ENCODE measurements around the gene ARHGAP15. TPM values are rescaled to one million over a fixed set of nuclear protein-coding genes. Genes with fewer than 3 reads are reported as not detected.

ARHGAP15 gene
- total RNA-seq, 1 donor from 2014 or later, result not detected

DNA sequence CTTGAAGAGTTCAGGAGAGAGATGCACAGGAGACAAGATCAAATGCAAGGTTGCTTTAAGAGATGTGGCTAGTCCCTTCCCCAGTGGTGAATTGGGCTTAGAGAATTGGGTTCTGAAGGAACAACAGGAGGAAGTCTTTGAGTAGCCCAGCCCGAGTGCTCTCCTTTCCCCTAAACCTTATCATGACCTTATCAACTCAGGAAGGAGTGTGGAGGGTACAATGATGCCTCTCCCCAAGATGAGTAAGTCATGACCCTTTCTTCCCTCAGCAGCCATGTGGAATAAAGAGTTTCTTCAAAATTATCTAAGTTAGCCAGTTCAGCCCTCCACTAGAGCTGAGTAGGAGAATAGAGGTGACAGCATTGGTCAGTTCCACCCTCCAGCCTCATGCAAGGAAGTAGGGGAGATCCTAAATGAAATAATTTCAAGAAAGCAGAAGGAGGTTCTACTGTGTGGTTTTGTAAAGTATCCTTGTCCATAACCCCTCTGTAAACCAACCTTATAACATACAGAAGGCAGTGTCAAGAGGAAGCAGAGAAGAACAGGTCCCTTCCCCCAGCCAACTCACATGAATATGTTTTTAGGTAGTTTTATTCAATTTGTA, 88.4 kb downstream of the ARHGAP15 start:
- DNase-seq (ENCODE audit: low read depth), result no peak
- no peak overlapping the region for H3K4me3 ChIP-seq (ENCODE audit: low read depth, low read length)
- TF ChIP-seq, protein P1, sequence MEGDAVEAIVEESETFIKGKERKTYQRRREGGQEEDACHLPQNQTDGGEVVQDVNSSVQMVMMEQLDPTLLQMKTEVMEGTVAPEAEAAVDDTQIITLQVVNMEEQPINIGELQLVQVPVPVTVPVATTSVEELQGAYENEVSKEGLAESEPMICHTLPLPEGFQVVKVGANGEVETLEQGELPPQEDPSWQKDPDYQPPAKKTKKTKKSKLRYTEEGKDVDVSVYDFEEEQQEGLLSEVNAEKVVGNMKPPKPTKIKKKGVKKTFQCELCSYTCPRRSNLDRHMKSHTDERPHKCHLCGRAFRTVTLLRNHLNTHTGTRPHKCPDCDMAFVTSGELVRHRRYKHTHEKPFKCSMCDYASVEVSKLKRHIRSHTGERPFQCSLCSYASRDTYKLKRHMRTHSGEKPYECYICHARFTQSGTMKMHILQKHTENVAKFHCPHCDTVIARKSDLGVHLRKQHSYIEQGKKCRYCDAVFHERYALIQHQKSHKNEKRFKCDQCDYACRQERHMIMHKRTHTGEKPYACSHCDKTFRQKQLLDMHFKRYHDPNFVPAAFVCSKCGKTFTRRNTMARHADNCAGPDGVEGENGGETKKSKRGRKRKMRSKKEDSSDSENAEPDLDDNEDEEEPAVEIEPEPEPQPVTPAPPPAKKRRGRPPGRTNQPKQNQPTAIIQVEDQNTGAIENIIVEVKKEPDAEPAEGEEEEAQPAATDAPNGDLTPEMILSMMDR (conservative IDR thresholded peaks at IDR 0.05; ENCODE audit: low read depth, low read length), result no peak

DNA sequence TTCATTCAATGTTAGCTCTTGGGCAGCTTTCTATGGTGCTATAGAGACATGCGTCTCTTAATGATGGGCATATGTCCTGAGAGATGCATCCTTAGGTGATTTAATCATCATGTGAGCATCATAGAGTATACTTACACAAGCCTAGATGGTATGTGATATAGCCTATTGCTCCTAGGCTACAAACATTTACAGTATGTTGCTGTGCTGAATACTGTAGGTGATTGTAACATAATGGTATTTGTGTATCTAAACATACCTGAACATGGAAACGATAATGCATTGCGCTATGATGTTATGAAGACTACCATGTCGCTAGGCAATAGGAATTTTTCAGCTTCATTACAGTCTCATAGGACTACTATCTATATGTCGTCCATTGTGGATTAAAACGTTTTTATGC, 89.4 kb downstream of the ARHGAP15 start:
- no peak for DNase-seq (ENCODE audit: low read depth)
- H3K4me3 ChIP-seq (ENCODE audit: low read depth, low read length), result no peak overlapping the region
- TF ChIP-seq, protein P1 (conservative IDR thresholded peaks at IDR 0.05; ENCODE audit: low read depth, low read length), result no peak

DNA sequence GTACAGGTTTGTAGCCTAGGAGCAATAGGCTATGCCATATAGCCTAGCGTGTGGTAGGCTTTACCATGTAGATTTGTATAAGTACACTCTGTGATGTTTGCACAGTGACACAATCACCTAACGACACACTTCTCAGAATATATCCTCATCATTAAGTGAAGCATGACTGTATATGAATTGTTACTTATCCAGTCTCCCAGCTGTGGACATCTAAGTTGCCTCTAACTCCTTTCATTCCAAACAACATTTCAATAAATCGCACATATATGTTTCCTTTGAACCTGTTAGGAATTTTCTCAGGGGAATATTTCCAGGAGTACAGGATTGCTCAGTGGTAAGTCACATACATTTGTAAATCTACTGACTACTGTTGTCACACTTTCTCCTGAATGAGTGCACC, 90.0 kb downstream of the ARHGAP15 start:
- DNase-seq (ENCODE audit: low read depth), result no peak
- TF ChIP-seq, protein P1 (conservative IDR thresholded peaks at IDR 0.05; ENCODE audit: low read depth, low read length), result no peak
- no peak overlapping the region for H3K4me3 ChIP-seq (ENCODE audit: low read depth, low read length)

DNA sequence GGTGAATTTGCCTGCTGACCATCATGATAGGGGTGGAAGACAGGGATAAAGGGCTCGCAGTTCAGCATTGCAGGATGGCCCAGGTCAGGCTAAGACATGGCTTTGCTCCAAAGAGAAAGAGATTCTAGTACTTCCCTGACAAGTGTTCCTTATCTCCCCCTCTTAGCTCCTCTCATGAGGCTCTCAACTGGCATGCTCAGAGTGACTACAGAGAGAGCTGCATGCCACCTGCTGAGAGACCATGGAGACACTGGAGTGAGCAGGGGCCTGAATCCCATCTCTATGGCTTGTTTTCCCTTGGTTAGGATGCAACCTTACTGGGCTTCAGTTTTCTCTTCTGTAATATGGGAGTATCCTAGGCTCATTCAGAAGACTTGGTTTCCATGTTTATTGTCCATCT, 94.3 kb downstream of the ARHGAP15 start:
- DNase-seq (ENCODE audit: low read depth), result no peak
- H3K4me3 ChIP-seq (ENCODE audit: low read depth, low read length), result no peak overlapping the region
- TF ChIP-seq, protein P1 (conservative IDR thresholded peaks at IDR 0.05; ENCODE audit: low read depth, low read length), result no peak

DNA sequence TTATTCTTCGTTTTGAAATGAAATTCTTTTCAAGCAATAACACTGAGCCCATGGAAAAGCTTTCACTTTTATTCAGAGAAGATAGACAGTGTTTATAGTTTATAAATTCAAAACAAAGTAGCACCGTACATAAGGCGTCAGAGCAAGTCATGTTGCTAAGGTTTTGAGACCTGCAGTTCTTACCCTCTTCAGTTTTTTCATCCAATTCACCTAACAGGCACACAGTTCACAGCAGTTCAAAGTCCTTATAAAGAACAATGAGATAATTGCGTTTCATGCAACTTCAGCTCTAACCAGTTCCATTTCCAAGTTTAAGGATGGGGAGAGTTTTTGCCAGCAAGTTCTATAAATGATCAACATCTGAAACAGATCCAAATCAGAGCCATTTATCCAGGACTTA, 96.7 kb downstream of the ARHGAP15 start:
- TF ChIP-seq, protein P1 (conservative IDR thresholded peaks at IDR 0.05; ENCODE audit: low read depth, low read length), result no peak
- H3K4me3 ChIP-seq (ENCODE audit: low read depth, low read length), result no peak overlapping the region
- no peak for DNase-seq (ENCODE audit: low read depth)

DNA sequence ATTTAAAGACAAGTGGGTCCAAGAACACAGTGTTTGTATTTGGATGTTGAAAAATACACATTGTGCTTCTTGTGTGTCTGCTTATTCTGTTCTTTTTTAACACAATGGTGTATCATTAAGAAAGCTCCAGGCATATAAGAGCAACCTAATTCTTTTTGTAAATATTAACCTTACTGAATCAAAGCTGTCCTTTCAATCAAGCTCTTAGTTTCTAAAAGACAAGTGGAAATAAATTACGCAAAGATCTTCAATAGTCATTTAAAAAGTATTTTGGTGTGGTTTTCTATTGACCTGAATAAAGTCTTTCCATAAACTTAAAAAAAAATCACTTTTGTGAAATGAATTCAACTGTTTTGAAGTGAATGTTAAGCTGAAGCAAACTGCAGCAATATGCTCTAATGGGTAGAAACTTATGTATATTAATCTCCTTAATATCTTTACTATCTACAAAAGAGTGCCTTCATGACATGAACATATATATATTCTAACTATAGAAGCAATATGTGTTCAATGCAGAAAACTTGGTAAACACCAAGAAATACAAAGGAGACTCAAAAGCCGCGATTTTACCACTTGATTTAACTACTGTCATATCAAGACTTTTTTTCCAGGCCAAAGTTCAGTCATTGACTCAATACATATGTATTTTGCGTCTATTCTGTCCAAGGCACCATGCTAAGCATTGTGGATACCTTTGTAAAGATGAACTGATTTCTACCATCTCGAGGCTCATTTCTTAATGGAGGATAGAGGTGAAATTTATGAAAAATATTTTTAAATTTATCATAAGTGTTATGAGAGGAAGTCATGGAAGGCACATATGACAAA, 97.7 kb downstream of the ARHGAP15 start:
- TF ChIP-seq, protein P1 (conservative IDR thresholded peaks at IDR 0.05; ENCODE audit: low read depth, low read length), result no peak
- no peak overlapping the region for H3K4me3 ChIP-seq (ENCODE audit: low read depth, low read length)
- no peak for DNase-seq (ENCODE audit: low read depth)
